Measurements from ENCODE around the gene LCN12. TPM values are rescaled to one million over a fixed set of nuclear protein-coding genes. Genes with fewer than 3 reads are reported as not detected.

Gene LCN12
- total and polyA plus RNA-seq, 2 donors from 2014 or later, result 35.5 to 42.9 TPM

DNA sequence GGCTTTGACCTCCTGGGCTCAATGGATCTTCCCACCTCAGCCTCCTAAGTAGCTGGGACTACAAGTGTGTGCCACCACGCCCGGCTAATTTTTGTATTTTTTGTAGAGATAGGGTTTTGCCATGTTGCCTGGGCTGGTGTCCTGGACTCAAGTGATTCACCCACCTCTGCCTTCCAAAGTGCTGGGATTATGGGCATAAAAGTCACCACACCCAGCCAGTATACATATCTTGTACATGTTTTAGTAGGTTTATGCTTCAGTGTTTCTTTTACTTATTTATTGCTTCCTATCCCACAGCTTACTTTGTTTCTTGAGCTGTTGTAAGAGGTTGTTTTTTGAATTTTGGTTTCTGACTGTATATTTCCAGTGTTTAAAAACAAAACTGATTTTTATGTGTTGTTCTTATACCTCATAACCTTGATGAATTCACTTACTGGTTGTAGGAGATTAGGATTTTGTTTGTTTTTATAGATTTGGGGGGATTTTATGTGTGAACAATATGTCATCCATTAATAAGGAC is 20.4 kb upstream of the LCN12 start:
- no peak overlapping the region for H3K27ac ChIP-seq (ENCODE audit: low read depth in 2 of 2, low read length in 2 of 2)
- H3K9me3 ChIP-seq (ENCODE audit: control insufficient read depth in 2 of 3, insufficient read depth in 1 of 3, low read length in 3 of 3), result no peaks in the 10 kb centered on the region
- H3K36me3 ChIP-seq (ENCODE audit: control insufficient read depth in 2 of 3, insufficient read depth in 3 of 3, low read length in 3 of 3), result no peaks in the 10 kb centered on the region
- no peaks in the 10 kb centered on the region for H3K27me3 ChIP-seq (ENCODE audit: control insufficient read depth, insufficient read depth, low read length)
- DNase-seq, result no peak
- H3K4me1 ChIP-seq (ENCODE audit: control insufficient read depth in 2 of 3, insufficient read depth in 2 of 3, low read depth in 1 of 3, low read length in 3 of 3), result no peaks in the 10 kb centered on the region
- FAIRE-seq, result no peak
- H3K4me3 ChIP-seq (ENCODE audit: low read length in 3 of 3), result no peak overlapping the region
- no peak overlapping the region for H3K9ac ChIP-seq (ENCODE audit: low read length in 3 of 3)
- TF ChIP-seq, protein P1, sequence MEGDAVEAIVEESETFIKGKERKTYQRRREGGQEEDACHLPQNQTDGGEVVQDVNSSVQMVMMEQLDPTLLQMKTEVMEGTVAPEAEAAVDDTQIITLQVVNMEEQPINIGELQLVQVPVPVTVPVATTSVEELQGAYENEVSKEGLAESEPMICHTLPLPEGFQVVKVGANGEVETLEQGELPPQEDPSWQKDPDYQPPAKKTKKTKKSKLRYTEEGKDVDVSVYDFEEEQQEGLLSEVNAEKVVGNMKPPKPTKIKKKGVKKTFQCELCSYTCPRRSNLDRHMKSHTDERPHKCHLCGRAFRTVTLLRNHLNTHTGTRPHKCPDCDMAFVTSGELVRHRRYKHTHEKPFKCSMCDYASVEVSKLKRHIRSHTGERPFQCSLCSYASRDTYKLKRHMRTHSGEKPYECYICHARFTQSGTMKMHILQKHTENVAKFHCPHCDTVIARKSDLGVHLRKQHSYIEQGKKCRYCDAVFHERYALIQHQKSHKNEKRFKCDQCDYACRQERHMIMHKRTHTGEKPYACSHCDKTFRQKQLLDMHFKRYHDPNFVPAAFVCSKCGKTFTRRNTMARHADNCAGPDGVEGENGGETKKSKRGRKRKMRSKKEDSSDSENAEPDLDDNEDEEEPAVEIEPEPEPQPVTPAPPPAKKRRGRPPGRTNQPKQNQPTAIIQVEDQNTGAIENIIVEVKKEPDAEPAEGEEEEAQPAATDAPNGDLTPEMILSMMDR (IDR thresholded peaks at IDR 0.05; ENCODE audit: borderline replicate concordance, extremely low read depth, insufficient read depth), result no peak
- intact Hi-C loops (cut with DNase I), result no loop called here

DNA sequence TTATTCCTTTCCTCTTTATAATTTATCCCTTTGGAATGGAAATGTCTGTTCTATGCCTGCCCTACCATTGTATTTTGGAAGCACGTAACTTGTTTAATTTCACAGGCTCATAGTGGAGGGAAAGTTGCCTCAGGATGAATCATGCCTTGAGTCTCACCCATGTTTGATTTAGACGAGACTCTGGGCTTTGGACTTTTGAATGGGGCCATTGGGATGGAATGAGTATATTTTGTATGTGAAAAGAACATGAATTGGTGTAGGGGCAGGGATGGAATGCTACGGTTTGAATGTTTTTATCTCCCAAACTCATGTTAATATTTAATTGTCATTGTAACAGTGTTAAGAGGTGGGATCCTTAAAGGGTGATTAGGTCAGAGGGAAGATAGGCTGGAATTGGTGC is 17.8 kb upstream of the LCN12 start:
- Histone ChIP-seq H3K27me3 (ENCODE audit: control insufficient read depth, insufficient read depth, low read length) (no peaks in the 10 kb centered on the region), H3K9me3 (ENCODE audit: control insufficient read depth in 2 of 3, insufficient read depth in 1 of 3, low read length in 3 of 3) (no peaks in the 10 kb centered on the region), H3K27ac (ENCODE audit: low read depth in 2 of 2, low read length in 2 of 2) (no peak overlapping the region), H3K36me3 (ENCODE audit: control insufficient read depth in 2 of 3, insufficient read depth in 3 of 3, low read length in 3 of 3) (no peaks in the 10 kb centered on the region), H3K4me1 (ENCODE audit: control insufficient read depth in 2 of 3, insufficient read depth in 2 of 3, low read depth in 1 of 3, low read length in 3 of 3) (no peaks in the 10 kb centered on the region), H3K9ac (ENCODE audit: low read length in 3 of 3) (no peak overlapping the region), H3K4me3 (ENCODE audit: low read length in 3 of 3) (no peak overlapping the region)
- FAIRE-seq, result no peak
- no peak for DNase-seq
- intact Hi-C loops (cut with DNase I), result no loop called here
- TF ChIP-seq, protein P1 (IDR thresholded peaks at IDR 0.05; ENCODE audit: borderline replicate concordance, extremely low read depth, insufficient read depth), result no peak

DNA sequence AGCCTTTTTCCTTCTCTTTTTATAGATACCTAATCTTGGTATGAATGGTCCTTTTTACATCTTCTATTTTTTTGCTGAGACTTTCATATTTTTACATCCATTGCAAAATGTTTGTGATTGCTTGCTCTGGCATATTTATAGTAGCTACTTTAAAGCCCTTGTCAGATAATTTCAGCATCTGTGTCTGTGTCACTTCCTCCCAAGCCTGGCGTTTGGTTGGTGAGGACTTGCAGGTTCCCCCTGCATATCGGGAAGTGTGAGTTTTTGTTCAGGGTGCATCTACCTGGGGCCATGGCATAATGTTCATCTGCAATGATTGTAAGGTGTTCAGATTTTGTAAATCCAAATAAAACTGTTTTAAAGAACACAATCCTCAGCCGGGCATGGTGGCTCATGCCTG is 16.4 kb upstream of the LCN12 start:
- no peaks in the 10 kb centered on the region for H3K9me3 ChIP-seq (ENCODE audit: control insufficient read depth in 2 of 3, insufficient read depth in 1 of 3, low read length in 3 of 3)
- peaks cover 0 to 8% (median 3%) of the 10 kb centered on the region in 3 donors for H3K36me3 ChIP-seq (ENCODE audit: control insufficient read depth in 2 of 3, insufficient read depth in 3 of 3, low read length in 3 of 3)
- H3K4me1 ChIP-seq (ENCODE audit: control insufficient read depth in 2 of 3, insufficient read depth in 2 of 3, low read depth in 1 of 3, low read length in 3 of 3), result no peaks in the 10 kb centered on the region
- H3K9ac ChIP-seq (ENCODE audit: low read length in 3 of 3), result no peak overlapping the region
- no peak for DNase-seq
- H3K4me3 ChIP-seq (ENCODE audit: low read length in 3 of 3), result no peak overlapping the region
- TF ChIP-seq, protein P1 (IDR thresholded peaks at IDR 0.05; ENCODE audit: borderline replicate concordance, extremely low read depth, insufficient read depth), result no peak
- intact Hi-C loops (cut with DNase I), result no loop called here
- H3K27me3 ChIP-seq (ENCODE audit: control insufficient read depth, insufficient read depth, low read length), result no peaks in the 10 kb centered on the region
- no peak overlapping the region for H3K27ac ChIP-seq (ENCODE audit: low read depth in 2 of 2, low read length in 2 of 2)
- FAIRE-seq, result no peak

DNA sequence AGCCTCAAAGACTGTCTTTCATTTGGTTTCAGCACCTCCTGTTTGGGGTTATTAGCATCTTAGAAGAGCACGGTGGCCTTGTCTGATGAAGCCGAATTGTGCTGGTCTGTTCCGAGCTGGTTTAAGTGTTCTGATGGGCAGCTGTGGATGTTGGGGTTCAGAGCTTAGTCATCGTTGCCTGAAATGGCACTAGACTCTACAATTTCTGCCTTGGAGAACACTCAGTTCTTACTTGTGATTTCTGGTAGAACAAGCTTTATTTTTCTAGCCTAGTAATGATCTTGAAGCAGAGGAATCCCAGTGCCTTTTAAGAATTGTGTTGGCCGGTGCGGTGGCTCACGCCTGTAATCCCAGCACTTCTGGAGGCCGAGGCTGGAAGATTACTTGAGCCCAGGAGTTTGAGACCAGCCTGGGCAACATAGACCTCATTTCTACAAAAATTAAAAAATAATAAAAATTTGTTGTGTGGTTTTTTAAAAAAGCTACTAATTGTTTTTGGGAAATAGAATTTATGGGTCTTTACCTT is 15.4 kb upstream of the LCN12 start:
- FAIRE-seq, result no peak

More for the DNA sequence above, 15.4 kb upstream of the LCN12 start:
- TF ChIP-seq, protein P1 (IDR thresholded peaks at IDR 0.05; ENCODE audit: borderline replicate concordance, extremely low read depth, insufficient read depth), result no peak
- intact Hi-C loops (cut with DNase I), result no loop called here
- no peak overlapping the region for H3K27ac ChIP-seq (ENCODE audit: low read depth in 2 of 2, low read length in 2 of 2)
- no peaks in the 10 kb centered on the region for H3K4me1 ChIP-seq (ENCODE audit: control insufficient read depth in 2 of 3, insufficient read depth in 2 of 3, low read depth in 1 of 3, low read length in 3 of 3)
- H3K27me3 ChIP-seq (ENCODE audit: control insufficient read depth, insufficient read depth, low read length), result no peaks in the 10 kb centered on the region
- no peaks in the 10 kb centered on the region for H3K9me3 ChIP-seq (ENCODE audit: control insufficient read depth in 2 of 3, insufficient read depth in 1 of 3, low read length in 3 of 3)
- H3K4me3 ChIP-seq (ENCODE audit: low read length in 3 of 3), result no peak overlapping the region
- H3K9ac ChIP-seq (ENCODE audit: low read length in 3 of 3), result no peak overlapping the region
- DNase-seq, result no peak
- H3K36me3 ChIP-seq (ENCODE audit: control insufficient read depth in 2 of 3, insufficient read depth in 3 of 3, low read length in 3 of 3), result peaks cover 0 to 18% (median 7%) of the 10 kb centered on the region in 3 donors

Data from kidney (tissue), 14 donors.